Measurements from ENCODE around the gene SNHG17. TPM values are rescaled to one million over a fixed set of nuclear protein-coding genes. Genes with fewer than 3 reads are reported as not detected.

Gene SNHG17
- total RNA-seq, 1 donor from 2014 or later, result 9.2 TPM

DNA sequence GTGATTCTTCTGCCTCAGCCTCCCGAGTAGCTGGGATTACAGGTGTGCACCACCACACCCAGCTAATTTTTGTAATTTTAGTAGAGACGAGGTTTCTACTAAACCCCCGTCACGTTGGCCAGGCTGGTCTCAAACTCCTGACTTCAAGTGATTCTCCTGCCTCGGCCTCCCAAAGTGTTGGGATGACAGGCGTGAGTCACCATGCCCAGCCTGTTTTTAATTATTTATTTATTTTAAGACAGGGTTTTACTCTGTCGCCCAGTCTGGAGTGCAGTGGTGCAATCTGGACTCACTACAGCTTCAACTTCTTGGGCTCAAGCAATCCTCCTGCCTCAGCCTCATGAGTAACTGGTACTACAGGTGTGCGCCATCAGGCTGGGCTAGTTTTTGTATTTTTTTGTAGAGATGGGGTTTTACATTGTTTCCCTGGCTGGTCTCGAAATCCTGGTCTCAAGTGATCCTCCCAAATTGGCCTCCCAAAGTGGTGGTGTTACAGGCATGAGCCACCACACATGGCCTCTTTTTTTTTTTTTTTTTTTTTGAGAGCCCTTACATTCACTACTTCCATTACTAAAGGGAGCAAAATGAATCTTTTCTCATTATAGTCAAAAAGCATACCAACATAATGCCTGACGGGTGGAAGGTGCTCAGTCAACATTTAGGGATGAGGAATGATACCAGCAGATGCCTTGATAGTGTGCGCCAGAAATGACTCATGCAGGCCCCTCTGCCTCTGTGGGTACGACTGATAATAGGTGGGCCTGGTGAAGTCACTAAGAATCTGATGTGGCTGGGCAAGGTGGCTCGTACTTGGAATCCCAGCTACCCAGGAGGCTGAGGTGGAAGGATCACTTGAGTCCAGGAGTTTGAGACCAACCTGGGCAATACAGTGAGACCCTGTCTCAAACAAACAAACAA lies 19.7 kb upstream of the SNHG17 start:
- DNase-seq (ENCODE audit: low read depth), result no peak
- H3K4me3 ChIP-seq (ENCODE audit: low read depth, low read length), result no peak overlapping the region
- TF ChIP-seq, protein P1, sequence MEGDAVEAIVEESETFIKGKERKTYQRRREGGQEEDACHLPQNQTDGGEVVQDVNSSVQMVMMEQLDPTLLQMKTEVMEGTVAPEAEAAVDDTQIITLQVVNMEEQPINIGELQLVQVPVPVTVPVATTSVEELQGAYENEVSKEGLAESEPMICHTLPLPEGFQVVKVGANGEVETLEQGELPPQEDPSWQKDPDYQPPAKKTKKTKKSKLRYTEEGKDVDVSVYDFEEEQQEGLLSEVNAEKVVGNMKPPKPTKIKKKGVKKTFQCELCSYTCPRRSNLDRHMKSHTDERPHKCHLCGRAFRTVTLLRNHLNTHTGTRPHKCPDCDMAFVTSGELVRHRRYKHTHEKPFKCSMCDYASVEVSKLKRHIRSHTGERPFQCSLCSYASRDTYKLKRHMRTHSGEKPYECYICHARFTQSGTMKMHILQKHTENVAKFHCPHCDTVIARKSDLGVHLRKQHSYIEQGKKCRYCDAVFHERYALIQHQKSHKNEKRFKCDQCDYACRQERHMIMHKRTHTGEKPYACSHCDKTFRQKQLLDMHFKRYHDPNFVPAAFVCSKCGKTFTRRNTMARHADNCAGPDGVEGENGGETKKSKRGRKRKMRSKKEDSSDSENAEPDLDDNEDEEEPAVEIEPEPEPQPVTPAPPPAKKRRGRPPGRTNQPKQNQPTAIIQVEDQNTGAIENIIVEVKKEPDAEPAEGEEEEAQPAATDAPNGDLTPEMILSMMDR (conservative IDR thresholded peaks at IDR 0.05; ENCODE audit: low read depth, low read length), result no peak

DNA sequence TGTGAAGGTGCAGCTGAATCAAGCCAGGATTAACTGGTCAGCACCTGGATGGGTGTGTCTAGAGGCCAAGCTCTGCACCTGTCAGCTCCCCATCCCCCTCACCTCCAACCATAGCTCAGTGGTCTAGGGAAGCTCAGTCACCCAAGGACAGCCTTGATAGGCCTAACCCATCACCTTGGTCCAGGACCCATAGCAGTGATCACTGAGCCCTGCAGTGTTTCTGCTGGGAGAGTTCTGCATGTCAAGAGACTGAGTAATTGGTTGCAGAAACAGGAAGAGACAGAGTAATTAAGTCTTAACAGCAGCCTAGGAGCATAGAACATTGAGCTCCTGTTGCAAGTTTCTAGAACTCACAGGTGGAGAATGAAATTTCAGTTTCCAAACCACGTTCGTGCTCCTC lies 18.8 kb upstream of the SNHG17 start:
- TF ChIP-seq, protein P1 (conservative IDR thresholded peaks at IDR 0.05; ENCODE audit: low read depth, low read length), result no peak
- peak; percentile 57 for DNase-seq (ENCODE audit: low read depth)
- H3K4me3 ChIP-seq (ENCODE audit: low read depth, low read length), result no peak overlapping the region

DNA sequence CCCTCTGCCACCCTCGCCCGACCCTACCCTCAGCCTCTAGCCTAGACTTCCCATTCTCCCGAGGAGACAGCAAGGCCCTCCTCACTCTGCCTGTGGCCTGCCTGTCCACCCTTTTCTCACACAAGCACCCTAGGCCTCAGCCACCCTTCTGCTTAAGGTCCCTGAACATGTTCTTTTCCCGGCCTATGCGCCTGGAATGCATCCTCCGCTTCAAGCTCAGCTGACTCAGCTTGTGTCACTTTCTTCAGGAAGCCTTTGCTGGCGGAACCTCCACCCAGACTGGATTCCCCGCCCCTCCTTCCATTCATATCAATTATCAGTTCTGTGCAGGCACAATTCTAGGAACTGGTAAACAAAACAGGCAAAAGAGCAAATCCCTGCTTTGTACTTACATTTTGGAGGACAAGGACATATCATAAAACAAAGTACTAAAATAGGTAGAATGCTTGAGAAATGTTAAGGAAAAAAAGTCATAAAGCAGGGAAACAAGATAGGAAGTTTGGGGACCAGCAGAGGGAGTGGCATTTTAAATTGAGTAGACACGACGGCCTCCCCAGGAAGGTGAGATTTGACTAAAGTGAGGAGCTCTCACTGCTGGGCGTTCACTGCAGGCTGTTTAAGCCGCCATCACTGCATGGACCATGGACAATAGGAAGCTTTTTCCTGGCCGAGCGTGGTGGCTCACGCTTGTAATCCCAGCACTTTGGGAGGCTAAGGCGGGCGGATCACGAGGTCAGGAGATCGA lies 17.9 kb upstream of the SNHG17 start:
- H3K4me3 ChIP-seq (ENCODE audit: low read depth, low read length), result no peak overlapping the region
- DNase-seq (ENCODE audit: low read depth), result no peak

DNA sequence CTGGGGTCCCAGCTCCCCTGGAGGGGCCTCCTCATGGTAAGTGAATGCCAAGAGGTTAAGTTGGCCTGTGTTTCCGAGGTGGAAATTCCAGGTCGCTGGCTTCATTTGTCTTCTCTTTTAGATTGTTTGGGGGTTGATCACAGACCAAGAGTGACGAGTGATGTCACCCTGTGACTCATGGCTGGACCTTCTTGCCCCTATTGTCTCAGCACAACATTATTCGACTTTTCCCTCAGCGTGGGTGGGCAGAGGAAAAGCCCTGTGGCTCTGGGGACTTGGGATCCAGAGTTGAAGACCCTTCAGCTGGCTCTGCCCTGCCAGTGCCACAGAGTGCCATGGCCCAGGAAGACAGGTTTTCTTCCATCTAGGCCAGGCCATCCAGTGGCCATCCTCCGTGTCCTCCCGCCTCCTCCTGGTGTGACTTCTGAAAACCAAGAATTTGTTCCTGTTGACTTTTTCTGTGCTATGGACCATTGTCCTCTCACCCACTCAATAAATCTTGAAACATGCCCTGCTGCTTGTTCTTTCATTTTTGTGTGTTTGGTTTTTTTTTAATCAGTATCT lies 15.4 kb upstream of the SNHG17 start:
- DNase-seq (ENCODE audit: low read depth), result no peak
- no peak overlapping the region for H3K4me3 ChIP-seq (ENCODE audit: low read depth, low read length)
- TF ChIP-seq, protein P1 (conservative IDR thresholded peaks at IDR 0.05; ENCODE audit: low read depth, low read length), result no peak

More for the DNA sequence above, 17.9 kb upstream of the SNHG17 start:
- TF ChIP-seq, protein P1 (conservative IDR thresholded peaks at IDR 0.05; ENCODE audit: low read depth, low read length), result no peak

DNA sequence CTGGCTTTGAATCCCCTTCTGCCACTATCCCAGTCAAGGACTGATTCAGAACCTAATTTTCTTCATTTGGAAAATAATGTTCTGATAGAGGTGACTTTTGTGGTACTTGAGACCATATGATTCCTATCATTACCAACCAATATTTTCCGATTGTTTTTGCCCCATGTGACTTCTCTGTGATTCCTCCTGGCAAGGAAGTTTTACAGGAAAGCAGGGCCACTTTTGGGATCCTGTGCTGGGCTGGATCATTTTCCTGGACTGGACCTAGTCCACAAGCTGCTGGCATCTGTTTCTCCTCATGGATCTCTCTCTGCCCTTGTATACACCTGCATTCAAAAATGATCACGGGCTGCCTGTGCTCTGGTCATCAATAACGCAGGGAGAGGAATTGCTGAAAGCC lies 13.9 kb upstream of the SNHG17 start:
- DNase-seq (ENCODE audit: low read depth), result no peak
- TF ChIP-seq, protein P1 (conservative IDR thresholded peaks at IDR 0.05; ENCODE audit: low read depth, low read length), result no peak
- no peak overlapping the region for H3K4me3 ChIP-seq (ENCODE audit: low read depth, low read length)

DNA sequence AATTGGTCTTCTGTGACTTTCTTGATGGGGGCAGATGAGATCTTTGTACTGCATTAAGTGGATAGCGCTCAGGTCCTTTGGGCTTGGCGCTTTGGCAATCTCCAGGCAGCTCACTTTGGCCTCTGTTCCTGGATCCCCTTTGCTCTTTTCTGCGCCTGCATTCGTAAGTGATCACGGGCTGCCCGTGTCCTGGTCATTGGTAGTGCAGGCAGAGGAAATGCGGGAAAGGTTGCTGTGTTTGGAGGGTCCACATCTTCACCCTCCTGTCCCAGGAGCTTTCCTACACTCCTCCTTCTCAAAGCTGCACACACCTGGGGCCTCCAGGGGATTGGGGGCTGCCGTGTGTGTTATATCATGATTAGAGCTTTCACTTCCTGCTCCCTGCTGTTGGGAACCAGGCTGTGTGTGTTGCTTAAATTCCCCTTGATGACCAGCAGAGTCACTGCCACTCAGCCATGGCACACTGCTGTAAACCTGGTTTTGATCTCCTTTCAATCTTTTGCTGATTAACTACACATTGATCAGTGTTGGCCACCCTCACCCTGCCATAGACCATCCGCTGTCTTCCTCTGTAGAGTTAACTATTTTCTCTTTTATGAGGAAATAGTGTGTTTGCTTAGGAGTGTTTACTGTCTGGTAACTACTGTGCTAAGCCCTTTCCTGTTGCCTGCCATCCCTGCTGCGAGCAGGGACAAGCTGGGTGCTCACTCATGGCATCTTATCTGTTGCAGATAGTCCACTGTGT lies 13.0 kb upstream of the SNHG17 start:
- no peak overlapping the region for H3K4me3 ChIP-seq (ENCODE audit: low read depth, low read length)
- DNase-seq (ENCODE audit: low read depth), result no peak
- TF ChIP-seq, protein P1 (conservative IDR thresholded peaks at IDR 0.05; ENCODE audit: low read depth, low read length), result no peak
